Measurements from ENCODE around the gene SHROOM3.

Gene SHROOM3

DNA sequence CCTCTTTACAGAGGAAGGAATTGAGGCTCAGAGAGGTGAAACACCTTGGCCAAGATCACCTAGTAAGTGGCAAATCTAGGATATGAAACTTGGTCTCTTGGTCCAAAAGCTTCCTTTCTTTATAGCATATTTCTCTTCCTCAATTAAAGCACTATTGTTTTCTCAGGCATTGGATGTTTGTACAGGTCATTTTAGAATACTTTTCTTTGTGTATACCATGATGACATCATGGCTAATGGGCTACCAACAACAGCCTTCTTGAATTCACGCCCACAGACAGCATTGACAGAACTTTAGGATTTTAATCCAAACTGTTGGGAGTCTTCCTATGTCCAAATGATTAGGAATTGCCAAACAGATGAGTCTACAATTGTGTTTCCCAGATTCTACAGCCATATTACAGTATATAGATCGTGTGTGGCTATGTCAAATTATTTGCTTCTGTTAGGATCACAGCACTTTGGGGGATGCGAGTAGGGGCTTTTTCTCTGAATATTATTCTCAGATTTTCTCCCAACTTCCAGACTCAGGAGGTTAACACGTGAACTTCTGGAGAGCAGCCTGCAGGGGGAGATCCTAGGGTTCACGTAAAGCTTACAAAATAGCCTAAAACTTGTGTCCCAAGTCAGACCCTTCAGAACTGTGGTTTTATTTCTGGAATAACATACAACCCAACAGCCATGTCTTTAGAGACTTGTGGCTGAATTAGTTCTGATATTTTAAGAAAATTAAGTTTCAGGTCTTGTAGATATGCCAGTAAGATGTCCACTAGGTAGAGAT lies 191.8 kb downstream of the SHROOM3 start:
- DNase-seq: no peak

DNA sequence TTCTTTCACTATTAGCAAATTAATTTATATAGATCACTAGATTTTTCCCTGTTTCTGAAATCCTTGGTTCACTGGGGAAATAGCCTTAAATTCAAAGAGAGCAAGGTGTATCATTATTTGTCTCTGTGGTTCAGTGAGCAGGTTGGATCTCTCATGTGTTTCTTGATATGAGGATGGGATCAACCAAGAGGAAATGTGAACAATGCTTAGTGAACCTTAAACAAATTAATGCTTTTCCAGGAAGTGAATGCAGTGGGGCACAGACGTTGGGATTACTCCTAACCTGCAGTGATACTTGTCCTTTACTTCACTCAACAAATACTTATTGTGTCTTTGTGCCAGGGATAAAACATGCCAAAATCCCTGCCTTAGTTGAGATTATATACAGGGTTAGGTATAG lies 193.2 kb downstream of the SHROOM3 start:
- DNase-seq: no peak

DNA sequence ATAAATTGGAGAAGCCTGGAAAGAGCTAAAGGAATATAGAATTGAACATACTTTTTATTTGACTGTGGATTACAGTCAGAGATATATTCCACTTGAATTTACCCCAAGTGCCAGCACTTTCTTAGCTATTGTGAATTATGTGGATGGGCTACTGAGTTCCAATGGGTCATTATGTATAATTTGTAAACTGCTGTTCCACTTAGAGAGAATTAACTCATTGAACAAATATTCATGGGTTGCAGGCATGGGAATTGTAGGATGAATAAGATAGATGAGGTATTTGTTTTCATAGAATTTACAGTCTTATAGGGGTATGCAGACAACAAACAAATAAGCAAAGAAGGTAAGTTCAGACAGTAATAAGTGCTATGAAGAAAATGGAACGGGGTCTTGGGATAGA lies 195.7 kb downstream of the SHROOM3 start:
- DNase-seq: no peak

DNA sequence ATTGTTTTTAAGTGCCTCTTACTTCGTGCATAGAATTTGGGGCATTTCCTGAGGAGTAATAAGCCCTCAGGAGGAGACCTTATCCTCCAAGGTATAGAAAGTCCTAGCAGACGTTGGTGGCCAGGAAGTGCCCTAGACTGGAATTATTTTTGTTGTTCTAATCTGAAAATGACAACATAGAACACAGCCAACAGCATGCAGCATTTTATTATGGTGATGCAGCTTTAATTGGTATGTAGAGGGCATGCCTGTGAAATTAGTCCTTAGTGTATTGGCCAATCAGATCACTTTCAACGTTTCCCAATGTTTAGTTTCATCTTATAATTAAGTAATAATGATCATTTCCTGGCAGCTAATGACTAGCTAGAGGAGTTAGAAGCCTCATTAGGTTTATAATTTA lies 199.2 kb downstream of the SHROOM3 start:
- DNase-seq: no peak

DNA sequence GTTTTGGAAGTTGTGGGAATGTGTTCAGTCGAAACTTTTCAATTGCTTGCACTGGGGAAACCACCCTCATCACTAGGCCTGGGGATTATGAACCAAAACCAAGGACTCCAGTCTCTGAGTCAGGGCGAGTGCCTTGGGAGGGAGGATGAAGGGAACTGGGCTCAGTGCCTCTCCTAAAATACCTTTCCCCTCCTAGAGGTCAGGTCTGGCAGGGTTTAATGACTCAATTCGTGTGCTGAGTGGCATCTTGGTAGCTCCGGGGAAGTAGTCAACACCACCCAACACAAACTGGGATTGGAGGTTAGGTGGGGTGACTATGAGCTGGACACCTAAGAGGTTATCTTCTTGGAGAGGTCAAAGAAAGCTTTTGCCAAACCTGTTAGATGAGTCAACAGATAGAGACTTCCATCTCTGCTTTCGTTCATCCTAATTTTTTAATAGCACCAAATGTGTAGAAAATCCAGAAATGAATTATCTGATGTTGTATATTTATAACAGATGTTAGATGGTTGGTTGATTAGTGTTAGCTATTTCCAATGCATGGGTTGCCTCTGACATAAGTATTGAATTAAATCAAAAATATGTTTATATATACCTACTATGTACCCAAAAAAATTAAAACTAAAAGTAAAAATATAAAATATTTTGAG lies 202.8 kb downstream of the SHROOM3 start:
- DNase-seq: no peak

DNA sequence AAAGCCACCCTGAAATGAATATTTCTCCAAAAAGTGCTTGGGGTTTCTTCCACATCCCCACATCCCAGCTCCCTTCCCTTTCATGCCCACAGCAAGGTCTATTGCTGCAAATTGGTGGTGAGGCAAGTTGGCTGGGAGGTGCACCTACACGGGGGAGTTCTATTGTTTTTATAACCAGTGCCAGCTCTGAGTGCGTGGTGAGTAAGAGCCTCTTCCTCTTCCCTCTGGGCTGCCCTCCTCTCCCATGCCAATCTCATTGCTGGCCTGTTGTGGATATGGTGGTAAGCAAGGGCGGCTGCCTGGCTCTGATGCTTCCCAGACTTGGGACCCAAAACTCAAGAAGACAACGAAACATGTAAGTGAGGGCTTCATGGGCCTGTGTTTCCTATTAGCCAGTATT lies 204.3 kb downstream of the SHROOM3 start:
- DNase-seq: peak; percentile 29

DNA sequence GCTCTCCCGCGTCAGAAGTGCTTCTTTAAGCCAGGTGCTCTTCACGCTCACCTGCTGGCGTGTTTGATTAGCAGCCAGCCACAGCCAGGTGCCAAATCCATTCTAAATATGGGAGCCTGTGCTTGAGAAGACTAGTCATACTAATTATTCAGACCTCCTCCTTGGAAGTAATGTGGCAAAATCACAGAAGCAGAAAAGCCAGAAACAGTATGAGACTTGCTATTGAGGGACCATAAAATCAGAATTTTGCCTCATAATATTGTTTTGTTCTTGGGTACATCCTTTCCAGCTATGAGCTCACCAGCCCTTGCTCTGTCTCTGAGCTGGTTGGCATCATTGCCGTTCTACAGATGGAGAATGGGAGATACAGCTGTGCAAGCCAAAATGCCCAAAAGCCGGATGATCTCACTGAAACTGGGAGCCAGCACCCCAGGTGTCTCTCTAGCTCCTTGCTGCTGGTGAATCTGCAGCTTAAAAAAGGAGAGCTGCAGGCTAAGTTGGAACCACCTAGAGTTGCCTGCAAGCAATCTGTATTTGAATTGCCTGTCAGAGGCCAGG lies 205.4 kb downstream of the SHROOM3 start:
- DNase-seq: peak; percentile 95

DNA sequence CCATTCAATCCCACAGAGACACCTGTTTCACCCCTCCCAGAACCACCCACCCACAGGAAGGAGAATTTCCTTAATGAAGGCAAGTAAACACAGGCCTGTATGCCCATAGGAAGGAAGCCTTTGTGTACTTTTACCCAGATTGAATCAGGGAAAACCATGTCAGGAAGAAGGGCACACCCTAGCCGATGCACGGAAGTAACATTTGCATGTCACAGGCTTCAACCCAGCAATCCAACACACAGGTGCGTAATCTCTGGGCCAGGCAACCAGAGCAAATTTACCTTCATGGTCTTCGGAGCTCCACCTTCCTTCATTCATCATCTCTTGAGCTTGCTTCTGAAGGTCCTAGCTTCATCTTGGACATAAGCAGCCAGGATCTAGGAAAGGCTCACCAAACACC lies 206.3 kb downstream of the SHROOM3 start:
- peak; percentile 55 for DNase-seq

DNA sequence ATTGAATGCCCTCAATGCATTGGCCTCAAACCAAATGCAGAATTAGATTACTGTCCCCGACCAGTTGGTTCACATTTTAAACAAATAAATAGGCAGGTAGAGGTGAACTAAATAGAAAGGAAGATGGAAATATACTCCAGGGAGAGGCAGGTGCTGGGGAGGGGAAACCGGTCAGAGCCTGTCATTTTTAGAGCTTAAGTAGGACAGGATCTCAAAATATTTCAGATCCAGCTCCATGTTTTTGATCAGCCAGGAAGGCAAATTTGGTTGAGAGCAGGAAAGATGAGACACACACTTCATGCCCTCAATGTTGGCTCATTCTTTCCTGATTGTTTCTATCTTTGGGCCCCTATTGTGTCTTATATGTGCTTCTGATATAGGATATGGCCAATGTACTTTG lies 206.7 kb downstream of the SHROOM3 start:
- DNase-seq: peak; percentile 35

DNA sequence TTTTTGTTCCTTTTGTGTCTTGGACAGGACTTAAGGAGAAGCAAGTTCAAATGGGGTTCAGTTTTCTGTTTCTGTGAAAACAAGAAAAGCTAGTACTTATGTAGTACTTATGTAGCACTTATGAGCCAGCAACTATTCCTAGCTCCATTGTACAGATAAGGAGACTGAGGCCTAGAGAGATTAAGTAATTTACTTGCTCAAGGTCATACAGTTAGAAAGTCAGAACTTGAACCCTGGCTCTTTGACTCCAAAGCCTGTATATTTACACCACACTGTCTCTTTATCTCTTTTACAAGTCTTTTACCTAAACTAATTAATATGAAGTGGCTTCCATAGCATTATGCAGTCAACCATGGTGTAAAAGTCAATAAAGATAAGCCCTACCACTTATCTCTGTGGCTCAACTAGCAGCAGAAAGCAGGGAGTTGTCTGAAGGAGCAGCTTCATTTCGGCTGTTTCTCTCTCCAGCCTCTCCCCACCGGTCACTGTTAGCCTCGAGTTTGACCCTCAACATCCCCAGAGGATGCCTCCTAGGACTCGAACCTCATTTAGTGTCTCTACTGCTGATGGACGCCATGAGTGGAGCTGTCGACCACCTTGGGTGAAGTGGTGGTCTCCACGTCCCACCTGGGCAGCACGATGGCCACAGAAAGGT lies 209.9 kb downstream of the SHROOM3 start:
- DNase-seq: no peak

DNA sequence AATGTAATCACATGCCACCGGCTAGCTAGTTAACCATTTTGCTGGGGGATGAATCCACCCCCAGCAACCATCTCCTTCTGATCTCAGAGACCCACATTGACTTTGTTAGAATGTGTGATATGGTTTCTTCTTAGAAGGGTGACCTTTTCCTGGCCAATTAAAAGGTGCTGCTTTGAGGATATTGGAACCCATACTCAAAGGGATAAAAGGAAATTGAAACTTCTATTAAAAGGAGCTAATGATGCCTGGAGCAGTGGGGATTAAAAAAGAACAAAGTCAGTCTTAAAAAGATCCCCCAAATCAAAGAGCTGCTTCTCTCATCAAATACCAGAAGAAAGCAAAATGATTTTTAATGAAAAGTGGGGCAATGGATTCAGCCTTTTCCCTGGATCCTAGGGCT lies 214.1 kb downstream of the SHROOM3 start:
- no peak for DNase-seq

DNA sequence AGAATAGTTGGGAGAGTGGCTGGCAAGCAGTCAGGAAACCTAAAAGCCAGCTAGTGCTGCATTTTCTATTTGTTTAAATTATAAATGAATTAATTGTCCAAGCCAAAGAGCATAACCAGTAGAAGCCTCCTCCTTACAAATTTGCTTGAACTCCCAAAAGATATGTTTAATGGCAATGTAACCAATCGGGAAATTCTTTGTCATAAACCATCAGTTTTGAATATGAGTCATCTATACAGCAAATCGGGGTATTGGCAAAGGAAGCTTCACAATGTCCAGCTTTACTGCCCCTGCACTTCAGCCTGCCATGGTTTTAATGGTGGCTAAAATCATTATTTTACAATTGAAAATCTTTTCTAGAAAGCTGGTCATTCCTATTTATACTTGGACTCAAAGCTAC lies 216.6 kb downstream of the SHROOM3 start:
- no peak for DNase-seq

DNA sequence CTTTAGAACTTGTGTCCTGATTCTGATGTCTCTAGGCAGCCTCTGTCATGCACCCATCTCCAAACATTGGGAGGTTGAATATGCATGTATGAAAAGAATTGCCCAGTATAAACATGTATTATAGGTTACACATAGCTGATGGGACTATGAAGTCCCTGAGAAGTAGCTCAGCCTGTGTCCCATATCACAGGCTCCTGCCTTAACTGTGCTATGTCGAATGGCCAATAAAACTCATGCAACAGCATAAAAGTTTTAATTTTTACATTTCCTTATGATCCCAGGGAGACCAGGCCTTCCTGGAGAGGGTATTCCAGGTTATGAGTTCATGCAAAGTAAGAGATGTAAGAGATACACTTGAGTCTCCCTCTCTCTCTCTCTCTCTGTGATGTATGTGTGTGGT lies 217.4 kb downstream of the SHROOM3 start:
- no peak for DNase-seq

DNA sequence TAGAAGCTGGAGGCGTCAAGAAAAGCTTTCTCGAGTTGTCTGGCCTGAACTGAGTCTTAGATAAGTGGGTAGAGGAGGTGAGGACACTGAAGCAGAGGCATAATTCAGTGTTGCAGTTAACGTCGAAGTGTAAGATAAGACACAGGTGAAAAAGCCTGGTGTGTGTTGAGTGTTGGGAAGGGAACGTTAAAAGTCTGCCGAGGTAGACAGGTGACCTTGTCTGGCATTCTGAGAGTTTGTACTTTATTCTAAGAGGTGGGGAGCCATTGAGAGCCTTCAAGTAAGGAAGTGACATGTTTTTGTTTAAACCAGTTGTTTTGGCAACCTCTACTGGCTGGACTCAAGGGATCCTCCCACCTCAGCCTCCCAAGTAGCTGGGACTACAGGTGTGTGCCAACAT lies 219.1 kb downstream of the SHROOM3 start:
- no peak for DNase-seq

DNA sequence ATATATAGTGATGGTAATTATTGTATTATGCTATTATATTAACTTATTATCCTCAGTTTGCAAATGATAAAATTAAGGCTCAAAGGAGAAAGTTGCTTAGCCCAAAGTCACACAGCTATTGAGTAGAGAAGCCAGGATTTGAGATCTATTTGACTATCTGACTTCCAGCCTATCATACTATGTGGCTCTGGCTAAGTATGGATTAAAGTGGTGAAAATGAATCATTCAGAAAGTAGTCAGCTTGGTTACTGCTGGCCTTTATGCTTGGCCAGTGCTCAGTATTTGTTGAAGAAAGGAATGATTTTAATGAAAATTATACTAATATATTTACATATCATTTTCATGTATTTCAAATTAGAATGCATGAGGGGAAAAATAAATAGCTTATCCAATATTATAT lies 219.8 kb downstream of the SHROOM3 start:
- no peak for DNase-seq

DNA sequence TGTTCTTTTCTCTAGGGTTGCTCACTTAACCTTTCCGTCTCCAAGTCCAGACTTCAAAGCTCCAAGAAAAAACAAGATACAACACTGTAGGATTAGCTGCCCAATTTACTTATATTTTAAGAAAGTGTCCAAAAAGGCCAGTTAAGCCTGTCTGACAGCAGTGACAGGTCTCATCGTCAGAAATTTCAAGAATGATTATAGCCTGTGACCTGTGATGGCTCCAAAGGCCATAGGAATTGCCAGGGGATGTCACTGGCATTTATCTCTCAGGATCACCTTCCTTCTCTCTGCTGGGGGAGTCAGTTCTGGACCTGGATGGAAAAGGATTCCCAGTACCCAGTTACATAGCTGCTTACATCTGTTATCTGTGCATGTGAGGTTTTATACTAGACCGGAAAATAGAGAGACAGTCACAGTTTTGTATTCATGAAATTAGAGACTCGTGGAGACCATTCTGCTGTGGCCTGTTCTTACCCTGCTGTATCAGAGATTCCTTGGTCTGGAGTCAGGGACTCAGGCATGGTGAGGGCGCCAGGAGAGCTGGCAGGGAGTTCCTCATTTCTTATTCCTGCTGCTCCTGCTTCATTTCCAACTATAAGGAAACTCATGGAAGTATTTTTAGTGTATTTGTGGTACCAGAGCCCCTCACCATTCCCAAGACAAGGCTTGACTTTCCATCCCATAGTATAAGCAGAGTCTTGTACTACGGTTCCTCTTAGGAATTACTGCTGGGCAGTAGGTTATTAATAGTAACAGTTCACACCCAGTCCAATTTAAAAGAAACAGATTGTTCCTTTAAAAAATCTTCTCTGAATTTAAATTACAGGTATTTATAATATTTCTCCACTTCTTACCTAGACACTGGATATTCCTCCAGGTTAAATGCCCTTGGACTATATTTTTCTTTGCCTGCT lies 220.8 kb downstream of the SHROOM3 start:
- DNase-seq: no peak

DNA sequence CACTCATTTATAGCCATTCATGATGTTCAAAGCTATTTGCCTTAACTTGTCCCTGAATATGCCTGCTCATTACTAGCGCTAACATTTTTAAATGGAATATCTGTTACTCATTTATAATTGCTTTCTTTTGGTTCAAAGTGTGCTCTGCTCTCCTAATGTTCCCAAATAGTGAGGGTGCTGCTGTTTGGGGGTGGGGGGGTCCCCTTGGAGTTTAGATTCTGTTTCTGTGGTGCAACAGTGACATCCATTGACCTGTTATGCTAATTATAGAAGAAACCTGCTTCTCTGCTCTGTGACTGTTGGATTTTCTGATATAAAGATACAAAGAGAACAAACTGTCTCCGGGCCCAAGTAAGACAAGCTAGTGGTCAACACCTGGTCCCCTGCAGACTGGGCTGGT lies 222.4 kb downstream of the SHROOM3 start:
- no peak for DNase-seq

DNA sequence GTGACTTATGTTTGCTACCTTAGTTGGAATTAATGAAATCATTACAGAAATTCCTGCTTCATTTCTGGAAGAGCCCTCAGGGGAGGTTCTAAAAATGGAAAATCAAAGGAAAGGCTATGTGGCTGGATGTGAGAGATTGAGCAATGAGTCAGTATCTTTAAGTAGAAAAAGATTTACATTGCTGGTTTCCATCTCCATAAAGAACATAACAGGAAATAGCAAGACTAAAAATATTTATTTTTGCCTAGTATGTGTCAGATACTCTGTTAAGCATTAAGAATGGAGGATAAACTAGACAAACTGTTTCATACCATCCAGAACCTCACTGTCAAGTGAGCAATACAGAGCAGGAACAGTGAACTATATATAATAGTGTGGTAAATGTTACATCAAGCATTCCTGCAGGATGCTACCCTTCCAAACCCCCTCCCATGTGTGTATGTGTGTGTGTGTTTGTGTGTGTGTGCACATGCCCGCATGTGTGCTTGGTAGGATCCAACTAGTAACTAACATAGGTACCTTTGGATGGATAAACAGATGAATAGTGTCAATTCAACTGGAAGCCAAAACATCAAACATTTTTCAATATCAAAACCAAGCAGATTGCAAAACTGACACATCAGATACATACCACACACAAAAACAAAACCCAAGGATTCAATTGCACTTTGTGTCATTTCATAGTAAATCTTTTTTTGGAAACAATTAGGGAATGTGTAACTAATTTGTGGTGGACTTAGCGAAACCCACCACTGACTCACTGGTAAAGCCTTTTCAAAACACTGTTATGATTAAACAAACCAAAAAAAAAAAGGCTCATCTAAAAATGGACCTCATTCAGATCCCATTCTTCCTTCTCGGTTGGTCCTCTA lies 223.4 kb downstream of the SHROOM3 start:
- no peak for DNase-seq

DNA sequence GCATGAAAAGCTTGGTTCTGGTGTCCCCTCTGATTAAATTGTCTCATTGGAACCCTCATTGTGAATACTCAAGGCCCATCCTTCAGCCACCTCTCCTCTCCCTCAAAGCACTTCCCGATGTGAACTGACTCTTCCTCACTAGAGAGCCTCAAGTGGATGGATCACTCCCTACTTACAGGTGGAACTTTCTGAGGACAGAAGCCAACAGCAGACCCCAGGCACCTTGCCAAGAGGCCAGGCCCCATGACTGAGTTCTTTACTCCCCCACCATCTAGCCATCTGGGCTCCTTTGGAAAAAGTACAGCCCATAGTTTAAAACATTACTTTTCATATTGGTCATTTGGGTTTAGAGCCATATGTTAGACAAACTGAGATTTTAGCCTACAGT lies 224.1 kb downstream of the SHROOM3 start:
- no peak for DNase-seq

DNA sequence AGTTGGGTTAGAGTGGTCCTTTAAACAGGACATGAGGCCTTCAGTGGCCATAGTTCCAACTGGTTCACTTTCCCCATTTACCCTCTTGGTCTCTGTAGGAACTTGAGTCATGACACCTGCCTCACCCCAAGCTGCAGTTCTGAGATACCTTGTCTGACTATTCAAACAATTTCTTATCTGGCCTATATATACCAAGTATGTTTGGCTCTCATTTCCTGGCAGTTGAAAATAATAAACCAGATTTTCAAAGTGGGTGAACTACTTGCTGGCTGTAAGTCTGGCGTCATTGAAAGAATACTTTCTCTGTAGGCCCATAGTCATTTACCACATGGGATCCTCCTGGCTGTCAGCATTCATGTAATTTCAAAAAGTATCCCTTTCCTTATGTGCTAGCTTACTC lies 228.8 kb downstream of the SHROOM3 start:
- no peak for DNase-seq

DNA sequence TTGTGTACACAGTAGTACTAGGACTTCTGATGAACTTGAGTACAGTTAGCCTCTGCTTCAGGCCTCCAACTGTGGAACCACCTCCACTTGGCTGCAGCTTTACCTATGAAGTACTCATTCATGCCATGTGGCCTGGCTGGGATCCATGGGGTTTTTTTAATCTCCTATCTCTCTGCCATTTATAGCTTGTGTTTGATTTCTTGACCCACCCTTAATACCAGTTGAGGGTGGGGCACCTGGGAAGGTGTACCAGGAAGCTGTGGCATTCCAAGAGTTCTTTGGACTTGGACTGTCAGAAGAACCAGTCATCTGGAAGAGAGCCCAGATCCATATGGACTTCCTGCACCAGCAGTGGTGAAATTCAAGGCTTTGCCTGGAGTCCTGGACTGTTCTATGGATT lies 230.1 kb downstream of the SHROOM3 start:
- no peak for DNase-seq

DNA sequence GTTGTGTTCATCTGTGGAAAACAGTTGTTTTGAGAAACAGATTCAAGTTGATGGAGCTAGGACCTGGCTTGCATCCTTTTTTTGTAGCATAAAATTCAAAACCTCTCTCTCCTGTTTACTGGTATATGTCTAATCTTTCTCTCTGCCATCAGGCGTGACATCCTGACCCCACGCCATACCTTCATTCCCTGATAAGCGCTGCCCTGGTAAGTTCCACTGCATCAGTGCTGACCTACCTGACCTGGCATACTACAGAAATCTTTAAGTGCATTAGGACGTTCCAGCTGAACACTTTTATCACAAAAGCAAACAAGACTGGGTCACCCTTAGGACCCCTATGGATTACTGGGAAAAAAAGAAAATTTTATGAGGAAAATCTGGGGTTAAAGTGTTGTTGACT lies 230.7 kb downstream of the SHROOM3 start:
- no peak for DNase-seq

Measured in SHP77 treated with DMSO at 0.1 percent for 48 hours (cell line).